BLaER1 treated with 17β-estradiol and CSF1 and Interleukin-3, amounts not matched to agents 10 nM and 100 nM (cell line): ENCODE measurements around the gene PDPN.
"Not testable (repeated sequence)": the region's sequence is repeated elsewhere in the genome, so short reads cannot be mapped to it uniquely, and the experiment has no call there.

Experiments used
- H3K27ac ChIP-seq, 11 experiments: shearing (Covaris generic); formaldehyde crosslinking; 2 replicates each; pipeline ENCODE4 v1.8.1; 2022
- H3K27me3 ChIP-seq, 11 experiments: shearing (Covaris generic); formaldehyde crosslinking; 2 replicates each; pipeline ENCODE4 v1.8.1; 2022
- H3K36me3 ChIP-seq, 11 experiments: shearing (Covaris generic); formaldehyde crosslinking; 2 replicates each; pipeline ENCODE4 v1.8.1; 2022
- H3K4me1 ChIP-seq, 10 experiments: shearing (Covaris generic); formaldehyde crosslinking; 2 replicates each; pipeline ENCODE4 v1.8.1; 2022
- H3K4me2 ChIP-seq, 11 experiments: shearing (Covaris generic); formaldehyde crosslinking; 2 replicates each; pipeline ENCODE4 v1.8.1; 2022
- H3K4me3 ChIP-seq, 10 experiments: shearing (Covaris generic); formaldehyde crosslinking; 2 replicates each; pipeline ENCODE4 v1.8.1; 2022
- H3K9ac ChIP-seq, 11 experiments: shearing (Covaris generic); formaldehyde crosslinking; 2 replicates each; pipeline ENCODE4 v1.8.1; 2022
- H3K9me3 ChIP-seq, 11 experiments: shearing (Covaris generic); formaldehyde crosslinking; replicated peaks in 1 of 11; 2 replicates each; pipeline ENCODE4 v1.8.1; 2022
- H4K20me1 ChIP-seq, 11 experiments: shearing (Covaris generic); formaldehyde crosslinking; 2 replicates each; pipeline ENCODE4 v1.8.1; 2022
- Cebpa-rat ChIP-seq, 11 experiments: shearing (Covaris generic); IDR thresholded peaks; 2 replicates each; pipeline ENCODE4 v1.8.1; 2022

PDPN gene

GRCh38 chr1:13546791-13547190 is 36.8 kb upstream of the PDPN start:
- H3K4me2 ChIP-seq: no peak overlapping the region
- TF ChIP-seq Cebpa-rat (IDR thresholded peaks at IDR 0.05): no peak

GRCh38 chr1:13548281-13548680 is 35.4 kb upstream of the PDPN start:
- H3K4me1 ChIP-seq: peaks cover 0 to 8% (median 0%) of the 10 kb centered on the region in 10 experiments; a peak in 6 of 20 replicates
- H4K20me1 ChIP-seq: no peaks in the 10 kb centered on the region
- no peak overlapping the region for H3K27ac ChIP-seq
- H3K36me3 ChIP-seq: no peaks in the 10 kb centered on the region
- no peak overlapping the region for H3K9ac ChIP-seq
- no peak overlapping the region for H3K4me2 ChIP-seq
- TF ChIP-seq Cebpa-rat (IDR thresholded peaks at IDR 0.05): no peak
- no peaks in the 10 kb centered on the region for H3K27me3 ChIP-seq
- H3K9me3 ChIP-seq: peaks cover 0 to 4% (median 0%) of the 10 kb centered on the region in 11 experiments; a peak in 1 of 22 replicates
- H3K4me3 ChIP-seq: no peak overlapping the region

More at GRCh38 chr1:13546791-13547190, 36.8 kb upstream of the PDPN start:
- Histone ChIP-seq H3K9me3 (peaks cover 0 to 4% (median 0%) of the 10 kb centered on the region in 11 experiments; a peak in 1 of 22 replicates), H3K4me3 (no peak overlapping the region), H3K4me1 (peaks cover 0 to 8% (median 0%) of the 10 kb centered on the region in 10 experiments; a peak in 6 of 20 replicates), H4K20me1 (no peaks in the 10 kb centered on the region), H3K27me3 (no peaks in the 10 kb centered on the region), H3K36me3 (no peaks in the 10 kb centered on the region), H3K27ac (no peak overlapping the region), H3K9ac (no peak overlapping the region)

DNA sequence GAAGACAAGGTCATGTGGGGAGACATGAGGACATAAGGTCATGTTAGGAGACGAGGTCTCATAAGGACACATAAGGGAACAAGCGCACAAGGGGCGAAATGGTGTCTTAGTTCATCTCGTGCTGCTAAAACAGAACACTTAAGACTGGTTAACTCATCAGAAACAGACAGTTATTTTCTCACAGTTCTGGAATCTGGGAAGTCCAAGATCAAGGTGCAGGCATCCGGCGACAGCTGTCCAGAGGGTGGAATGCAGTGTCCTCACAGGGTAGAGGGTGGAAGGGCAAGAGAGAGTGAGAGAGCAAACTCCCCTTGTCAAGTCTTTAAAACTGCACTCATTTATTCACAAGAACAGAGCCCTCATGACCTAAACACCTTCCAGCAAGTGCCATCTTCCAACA is 34.6 kb upstream of the PDPN start:
- no peak for TF ChIP-seq Cebpa-rat (IDR thresholded peaks at IDR 0.05)
- no peak overlapping the region for H3K27ac ChIP-seq
- no peaks in the 10 kb centered on the region for H3K27me3 ChIP-seq
- H3K36me3 ChIP-seq: no peaks in the 10 kb centered on the region
- peaks cover 0 to 4% (median 0%) of the 10 kb centered on the region in 11 experiments; a peak in 1 of 22 replicates for H3K9me3 ChIP-seq
- no peak overlapping the region for H3K9ac ChIP-seq
- peaks cover 0 to 8% (median 0%) of the 10 kb centered on the region in 10 experiments; a peak in 6 of 20 replicates for H3K4me1 ChIP-seq
- no peak overlapping the region for H3K4me3 ChIP-seq
- H3K4me2 ChIP-seq: no peak overlapping the region
- no peaks in the 10 kb centered on the region for H4K20me1 ChIP-seq

- Histone ChIP-seq H3K9ac (no peak overlapping the region), H3K9me3 (peaks cover 0 to 4% (median 0%) of the 10 kb centered on the region in 11 experiments; a peak in 1 of 22 replicates), H3K27me3 (no peaks in the 10 kb centered on the region), H3K4me1 (peaks cover 0 to 8% (median 0%) of the 10 kb centered on the region in 10 experiments; a peak in 6 of 20 replicates), H3K27ac (no peak overlapping the region), H3K4me3 (no peak overlapping the region), H3K36me3 (no peaks in the 10 kb centered on the region), H3K4me2 (no peak overlapping the region), H4K20me1 (no peaks in the 10 kb centered on the region)
- TF ChIP-seq Cebpa-rat (IDR thresholded peaks at IDR 0.05): no peak
These were observed 34.1 kb upstream of the PDPN start for GRCh38 chr1:13549521-13549920.

GRCh38 chr1:13550663-13551062 is 33.0 kb upstream of the PDPN start:
- Histone ChIP-seq H3K9ac (no peak overlapping the region), H3K4me3 (no peak overlapping the region), H4K20me1 (no peaks in the 10 kb centered on the region), H3K4me1 (peaks cover 0 to 7% (median 0%) of the 10 kb centered on the region in 10 experiments; a peak in 6 of 20 replicates), H3K4me2 (0 out of 22 replicates have a peak overlapping the region, but pooled peaks of 1 of the 11 experiments have one; percentile 1), H3K27me3 (no peaks in the 10 kb centered on the region), H3K9me3 (peaks cover 0 to 6% (median 0%) of the 10 kb centered on the region in 11 experiments; a peak in 4 of 22 replicates), H3K36me3 (no peaks in the 10 kb centered on the region), H3K27ac (no peak overlapping the region; a peak in 1 of 22 replicates)
- no peak for TF ChIP-seq Cebpa-rat (IDR thresholded peaks at IDR 0.05)

DNA sequence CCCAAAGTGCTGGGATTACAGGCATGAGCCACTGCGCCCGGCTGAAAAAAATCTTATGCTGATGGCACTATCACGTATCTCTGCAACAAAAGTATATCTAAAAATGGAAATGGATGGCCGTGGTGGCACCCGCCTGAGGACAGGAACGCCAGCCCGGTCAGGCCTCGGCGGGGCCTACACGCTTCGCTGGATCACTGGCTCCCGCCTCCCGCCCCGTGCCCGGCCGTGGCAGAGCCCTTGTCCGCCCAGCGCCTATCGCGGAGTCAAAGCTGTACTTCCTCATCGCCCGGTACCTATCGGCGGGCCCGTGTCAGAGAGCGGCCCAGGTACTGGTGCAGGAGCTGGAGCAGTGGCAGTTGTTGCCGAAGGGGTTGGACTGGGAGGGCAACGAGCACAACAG is 28.8 kb upstream of the PDPN start:
- Histone ChIP-seq H3K27me3 (no peaks in the 10 kb centered on the region), H3K4me3 (no peak overlapping the region), H3K27ac (no peak overlapping the region), H3K36me3 (no peaks in the 10 kb centered on the region), H3K4me1 (peaks cover 0 to 6% (median 0%) of the 10 kb centered on the region in 10 experiments; a peak in 2 of 20 replicates), H4K20me1 (no peaks in the 10 kb centered on the region), H3K9me3 (peaks cover 0 to 6% (median 0%) of the 10 kb centered on the region in 11 experiments; a peak in 3 of 22 replicates), H3K9ac (no peak overlapping the region), H3K4me2 (no peak overlapping the region)
- no peak for TF ChIP-seq Cebpa-rat (IDR thresholded peaks at IDR 0.05)

DNA sequence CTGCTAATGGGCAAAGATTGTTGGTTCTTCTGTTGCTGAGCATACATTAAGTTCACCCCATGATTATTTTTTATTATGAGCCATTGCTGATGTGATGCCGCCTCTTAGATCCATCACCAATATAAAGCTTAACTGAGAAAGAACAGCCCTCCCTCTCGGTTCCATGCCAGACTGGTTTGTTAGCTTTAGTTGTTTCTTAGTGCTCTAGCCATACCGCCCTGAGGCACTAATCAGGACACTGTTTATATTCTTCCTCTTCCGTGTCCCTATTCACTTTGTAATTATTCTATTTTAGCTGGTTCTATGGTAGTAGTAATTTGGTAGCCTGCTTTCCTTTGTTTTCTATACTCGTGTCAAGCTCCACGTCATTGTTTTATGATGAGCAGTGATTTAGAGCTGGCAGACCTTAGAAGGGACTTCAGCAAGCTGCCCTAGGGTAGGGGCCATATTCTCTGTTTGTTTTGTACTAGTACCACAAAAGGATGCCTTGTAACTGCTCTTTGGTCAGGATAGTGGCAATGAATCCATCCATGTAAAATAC is 27.3 kb upstream of the PDPN start:
- no peak for TF ChIP-seq Cebpa-rat (IDR thresholded peaks at IDR 0.05)
- peaks cover 0 to 6% (median 0%) of the 10 kb centered on the region in 11 experiments; a peak in 3 of 22 replicates for H3K9me3 ChIP-seq
- no peak overlapping the region for H3K9ac ChIP-seq
- H4K20me1 ChIP-seq: no peaks in the 10 kb centered on the region
- H3K27me3 ChIP-seq: no peaks in the 10 kb centered on the region
- no peak overlapping the region for H3K4me3 ChIP-seq
- no peaks in the 10 kb centered on the region for H3K4me1 ChIP-seq
- no peak overlapping the region for H3K27ac ChIP-seq
- no peaks in the 10 kb centered on the region for H3K36me3 ChIP-seq
- H3K4me2 ChIP-seq: no peak overlapping the region

- H3K4me2 ChIP-seq: no peak overlapping the region
- no peak for TF ChIP-seq Cebpa-rat (IDR thresholded peaks at IDR 0.05)
- no peaks in the 10 kb centered on the region for H3K4me1 ChIP-seq
- H3K27me3 ChIP-seq: no peaks in the 10 kb centered on the region
- no peaks in the 10 kb centered on the region for H4K20me1 ChIP-seq
- H3K4me3 ChIP-seq: no peak overlapping the region
- H3K9ac ChIP-seq: no peak overlapping the region
- no peak overlapping the region for H3K27ac ChIP-seq
- no peaks in the 10 kb centered on the region for H3K9me3 ChIP-seq
- H3K36me3 ChIP-seq: no peaks in the 10 kb centered on the region
These were observed 23.1 kb upstream of the PDPN start for GRCh38 chr1:13560541-13560940.

- H3K27ac ChIP-seq, H3K9ac ChIP-seq, H3K4me3 ChIP-seq, H3K36me3 ChIP-seq, H4K20me1 ChIP-seq, H3K9me3 ChIP-seq, H3K27me3 ChIP-seq, H3K4me2 ChIP-seq, H3K4me1 ChIP-seq: not testable (repeated sequence)
These were observed 20.7 kb upstream of the PDPN start for GRCh38 chr1:13562981-13563380.

DNA sequence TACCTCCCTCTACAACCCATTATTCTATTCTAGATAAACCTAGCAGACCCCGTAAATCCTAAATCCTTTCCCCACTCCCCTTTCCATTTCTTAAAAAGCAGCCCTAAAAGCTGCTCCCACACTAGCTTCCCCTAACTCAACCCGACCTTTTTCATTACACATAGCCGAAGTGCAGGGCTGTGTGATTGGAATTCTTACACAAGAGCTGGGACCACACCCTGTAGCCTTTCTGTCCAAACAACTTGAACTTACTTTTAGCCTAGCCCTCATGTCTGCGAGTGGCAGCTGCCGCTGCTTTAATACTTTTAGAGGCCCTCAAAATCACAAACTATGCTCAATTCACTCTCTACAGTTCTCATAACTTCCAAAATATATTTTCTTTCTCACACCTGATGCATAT is 19.6 kb upstream of the PDPN start:
- Histone ChIP-seq H3K27me3 (no peaks in the 10 kb centered on the region), H3K9me3 (no peaks in the 10 kb centered on the region), H3K36me3 (no peaks in the 10 kb centered on the region), H4K20me1 (no peaks in the 10 kb centered on the region), H3K27ac (no peak overlapping the region), H3K4me1 (no peaks in the 10 kb centered on the region), H3K4me2 (no peak overlapping the region), H3K4me3 (no peak overlapping the region), H3K9ac (no peak overlapping the region)
- TF ChIP-seq Cebpa-rat (IDR thresholded peaks at IDR 0.05): no peak

- not testable (repeated sequence) for H3K9me3 ChIP-seq, H3K4me1 ChIP-seq, H3K36me3 ChIP-seq, H3K4me3 ChIP-seq, H3K9ac ChIP-seq, H3K27me3 ChIP-seq, H3K27ac ChIP-seq, H4K20me1 ChIP-seq
- peak overlapping the region in 6 of 11 experiments; percentile 11 to 38 (median 20); a peak in 3 of 22 replicates for H3K4me2 ChIP-seq
These were observed 13.2 kb upstream of the PDPN start for GRCh38 chr1:13570435-13570834.
